Mucosa of descending colon (tissue), 3 donors: Measurements from ENCODE around the gene ECE2. TPM values are rescaled to one million over a fixed set of nuclear protein-coding genes. Genes with fewer than 3 reads are reported as not detected.
A peak's percentile ranks its signal among the peaks of the same experiment; 100 is the strongest.

Experiments
- ATAC-seq: fragments of 200-7000 bp; cut with Tn5 transposase; one replicate; pipeline ENCODE4 v1.9.1; 2020; ENCODE audit warnings: mild to moderate bottlenecking, moderate library complexity
- DNase-seq, 3 donors: peaks; one replicate each; pipeline ENCODE4 v3.0.0-alpha.2; 2020
- H3K36me3 ChIP-seq: fragments of 200-600 bp; one replicate; pipeline ENCODE4 v1.8.0; 2021; ENCODE audit warnings: low read depth, mild to moderate bottlenecking
- H3K4me1 ChIP-seq: fragments of 200-600 bp; one replicate; pipeline ENCODE4 v1.8.0; 2021; ENCODE audit warnings: low read depth, mild to moderate bottlenecking
- H3K4me3 ChIP-seq: fragments of 200-600 bp; one replicate; pipeline ENCODE4 v1.8.0; 2021; ENCODE audit warnings: mild to moderate bottlenecking
- H3K9me3 ChIP-seq: fragments of 200-600 bp; one replicate; pipeline ENCODE4 v1.8.0; 2021; ENCODE audit warnings: mild to moderate bottlenecking
- CTCF ChIP-seq: fragments of 200-600 bp; IDR thresholded peaks from one replicate; pipeline ENCODE4 v1.8.0; 2022; ENCODE audit warnings: antibody characterized with exemption, mild to moderate bottlenecking
- intact Hi-C, 2 donors: fragments of 100-400 bp; cut with DNase I in 1 of 2; cut with micrococcal nuclease in 1 of 2; formaldehyde crosslinking; loops; one replicate each; pipeline versions ENCODE4 v1.11.0 to v1.11.1; 2022; cut with DNase I, micrococcal nuclease
- total RNA-seq, 3 donors: library from RNA; stranded (reverse); fragmentation: NEBNext Ultra II Directional in 2 of 3; extraction: Animal tissue kit (Norgen Biotek cat#: 25700) in 2 of 3; gene quantifications; one replicate each; pipeline versions ENCODE4 v1.2.1 to v1.2.4, GENCODE V29; 2021 to 2023
- donor health status: DM: no; HTN: no; CAD: no; lungs with moderate emphysema.
- donor health status: DM: no; HTN: no; CAD: no.
- donor health status: DM: no; HTN: yes; CAD: no.

The ECE2 gene
- total RNA-seq, 3 donors from 2014 or later, result 0.19 to 2.2 TPM; not detected in 1

GRCh38 chr3:184289426-184289938 is 13.7 kb downstream of the ECE2 start:
- Histone ChIP-seq H3K4me1 (no peaks in the 10 kb centered on the region), H3K4me3 (no peak overlapping the region), H3K9me3 (no peaks in the 10 kb centered on the region), H3K36me3 (no peaks in the 10 kb centered on the region)
- DNase-seq (peak in 2 of 3 donors; percentile 56 to 73), ATAC-seq (peak; percentile 73)
- intact Hi-C loops, result loop anchor here in 1 of 2 donors (10.0 kb wide), 1 partner anchor 395 kb away; no protein-coding TSS in a partner anchor
- peak; percentile 28 for TF ChIP-seq CTCF

- intact Hi-C loops, result no loop called here
- H3K4me1 ChIP-seq, result no peaks in the 10 kb centered on the region
- H3K4me3 ChIP-seq, result no peak overlapping the region
- H3K9me3 ChIP-seq, result no peaks in the 10 kb centered on the region
- no peaks in the 10 kb centered on the region for H3K36me3 ChIP-seq
- TF ChIP-seq CTCF, result no peak
- DNase-seq (no peak), ATAC-seq (no peak)
Measured at GRCh38 chr3:184290331-184290730, 14.5 kb downstream of the ECE2 start.

GRCh38 chr3:184291044-184291737 is 15.4 kb downstream of the ECE2 start:
- intact Hi-C loops, result no loop called here
- no peak for ATAC-seq
- no peak for TF ChIP-seq CTCF

GRCh38 chr3:184291738-184292445 is 16.1 kb downstream of the ECE2 start:
- intact Hi-C loops, result no loop called here
- Histone ChIP-seq H3K36me3 (no peaks in the 10 kb centered on the region), H3K4me1 (peaks cover under 1% of the 10 kb centered on the region), H3K9me3 (no peaks in the 10 kb centered on the region), H3K4me3 (no peak overlapping the region)
- no peak for TF ChIP-seq CTCF
- no peak for DNase-seq
- ATAC-seq, result no peak

More at GRCh38 chr3:184291044-184291737, 15.4 kb downstream of the ECE2 start:
- H3K4me3 ChIP-seq, result no peak overlapping the region
- no peaks in the 10 kb centered on the region for H3K4me1 ChIP-seq
- H3K9me3 ChIP-seq, result no peaks in the 10 kb centered on the region
- no peaks in the 10 kb centered on the region for H3K36me3 ChIP-seq
- no peak for DNase-seq

GRCh38 chr3:184295771-184296170 is 19.9 kb downstream of the ECE2 start:
- H3K9me3 ChIP-seq, result no peaks in the 10 kb centered on the region
- TF ChIP-seq CTCF, result no peak
- intact Hi-C loops, result no loop called here
- H3K4me1 ChIP-seq, result peaks cover 11% of the 10 kb centered on the region
- no peaks in the 10 kb centered on the region for H3K36me3 ChIP-seq
- ATAC-seq (no peak), DNase-seq (peak in 1 of 3 donors; percentile 25)
- no peak overlapping the region for H3K4me3 ChIP-seq
